ENCODE measurements around the gene TNRC6C.

TNRC6C gene
- total RNA-seq = 59.4 to 199 (median 164) reads per million in 3 experiments

- DNase-seq = peak; percentile 99
Observed at GRCh38 chr17:77957857-77958715, at the start of gene TNRC6C. Gene TNRC6C, plus strand, starts transcription at chr17:77958703. Its CDS starts 45,504 bp downstream, at chr17:78004207.

GRCh38 chr17:77909236-77909635, 49.3 kb upstream of the TNRC6C start:
- no peak for DNase-seq

- no peak for DNase-seq
Observed at GRCh38 chr17:77909816-77910215, 48.7 kb upstream of the TNRC6C start.

GRCh38 chr17:77914385-77915254, 43.9 kb upstream of the TNRC6C start:
- DNase-seq = no peak

GRCh38 chr17:77915594-77916021, 42.9 kb upstream of the TNRC6C start:
- no peak for DNase-seq

GRCh38 chr17:77916264-77916663, 42.2 kb upstream of the TNRC6C start:
- no peak for DNase-seq

GRCh38 chr17:77916703-77917481, 41.6 kb upstream of the TNRC6C start:
- DNase-seq = no peak

GRCh38 chr17:77919276-77919675, 39.2 kb upstream of the TNRC6C start:
- DNase-seq = no peak

GRCh38 chr17:77923135-77923534, 35.4 kb upstream of the TNRC6C start:
- no peak for DNase-seq

GRCh38 chr17:77923776-77924513, 34.6 kb upstream of the TNRC6C start:
- DNase-seq = no peak

GRCh38 chr17:77924757-77925336, 33.7 kb upstream of the TNRC6C start:
- DNase-seq = no peak

- DNase-seq = no peak
Observed at GRCh38 chr17:77925831-77926543, 32.5 kb upstream of the TNRC6C start.

- no peak for DNase-seq
Observed at GRCh38 chr17:77926981-77927380, 31.5 kb upstream of the TNRC6C start.

GRCh38 chr17:77927777-77928518, 30.6 kb upstream of the TNRC6C start:
- no peak for DNase-seq

- no peak for DNase-seq
Observed at GRCh38 chr17:77928519-77929179, 29.9 kb upstream of the TNRC6C start.

- no peak for DNase-seq
Observed at GRCh38 chr17:77929180-77929564, 29.3 kb upstream of the TNRC6C start.

GRCh38 chr17:77929871-77930436, 28.5 kb upstream of the TNRC6C start:
- DNase-seq = no peak

- DNase-seq = no peak
Observed at GRCh38 chr17:77930780-77931768, 27.4 kb upstream of the TNRC6C start.

All from central memory CD4-positive, alpha-beta T cell (primary cell).